ENCODE measurements around the gene NOS1AP.

NOS1AP gene

GRCh38 chr1:162088281-162088969 lies 18.9 kb downstream of the NOS1AP start:
- no peak for TF ChIP-seq CTCF (IDR thresholded peaks at IDR 0.05; ENCODE audit: low read depth, low read length)
- H3K36me3 ChIP-seq = no peaks in the 10 kb centered on the region
- no peak overlapping the region for H3K27ac ChIP-seq

GRCh38 chr1:162089748-162090147 lies 20.3 kb downstream of the NOS1AP start:
- Histone ChIP-seq H3K27me3 (ENCODE audit: insufficient read depth, low read depth, severe bottlenecking) (no peaks in the 10 kb centered on the region), H3K36me3 (no peaks in the 10 kb centered on the region), H3K4me3 (ENCODE audit: low read depth, low read length) (no peak overlapping the region), H3K9me3 (ENCODE audit: severe bottlenecking) (no peaks in the 10 kb centered on the region), H3K27ac (no peak overlapping the region)
- DNase-seq = no peak
- no peak for TF ChIP-seq CTCF (IDR thresholded peaks at IDR 0.05; ENCODE audit: low read depth, low read length)

More at GRCh38 chr1:162088281-162088969, 18.9 kb downstream of the NOS1AP start:
- Histone ChIP-seq H3K27me3 (ENCODE audit: insufficient read depth, low read depth, severe bottlenecking) (no peaks in the 10 kb centered on the region), H3K9me3 (ENCODE audit: severe bottlenecking) (no peaks in the 10 kb centered on the region), H3K4me3 (ENCODE audit: low read depth, low read length) (no peak overlapping the region)
- DNase-seq = no peak

GRCh38 chr1:162090378-162090777 lies 20.9 kb downstream of the NOS1AP start:
- no peak for DNase-seq
- Histone ChIP-seq H3K36me3 (no peaks in the 10 kb centered on the region), H3K9me3 (ENCODE audit: severe bottlenecking) (no peaks in the 10 kb centered on the region), H3K4me3 (ENCODE audit: low read depth, low read length) (no peak overlapping the region), H3K27me3 (ENCODE audit: insufficient read depth, low read depth, severe bottlenecking) (no peaks in the 10 kb centered on the region), H3K27ac (no peak overlapping the region)
- no peak for TF ChIP-seq CTCF (IDR thresholded peaks at IDR 0.05; ENCODE audit: low read depth, low read length)

GRCh38 chr1:162091681-162092524 lies 22.4 kb downstream of the NOS1AP start:
- Histone ChIP-seq H3K4me3 (ENCODE audit: low read depth, low read length) (no peak overlapping the region), H3K27ac (no peak overlapping the region)
- no peak for DNase-seq

GRCh38 chr1:162093095-162093494 lies 23.6 kb downstream of the NOS1AP start:
- Histone ChIP-seq H3K27ac (no peak overlapping the region), H3K9me3 (ENCODE audit: severe bottlenecking) (peaks cover 2% of the 10 kb centered on the region), H3K4me3 (ENCODE audit: low read depth, low read length) (no peak overlapping the region), H3K36me3 (peaks cover 3% of the 10 kb centered on the region), H3K27me3 (ENCODE audit: insufficient read depth, low read depth, severe bottlenecking) (no peaks in the 10 kb centered on the region)
- TF ChIP-seq CTCF (IDR thresholded peaks at IDR 0.05; ENCODE audit: low read depth, low read length) = no peak
- no peak for DNase-seq

More at GRCh38 chr1:162091681-162092524, 22.4 kb downstream of the NOS1AP start:
- peaks cover 2% of the 10 kb centered on the region for H3K9me3 ChIP-seq (ENCODE audit: severe bottlenecking)
- no peak for TF ChIP-seq CTCF (IDR thresholded peaks at IDR 0.05; ENCODE audit: low read depth, low read length)
- no peaks in the 10 kb centered on the region for H3K27me3 ChIP-seq (ENCODE audit: insufficient read depth, low read depth, severe bottlenecking)
- peaks cover 3% of the 10 kb centered on the region for H3K36me3 ChIP-seq
